ENCODE results near the gene ZSCAN5C. TPM values are rescaled to one million over a fixed set of nuclear protein-coding genes. Genes with fewer than 3 reads are reported as not detected.
"Not testable (repeated sequence)": the region's sequence is repeated elsewhere in the genome, so short reads cannot be mapped to it uniquely, and the experiment has no call there.

The ZSCAN5C gene
- polyA plus RNA-seq, 4 donors, result not detected

DNA sequence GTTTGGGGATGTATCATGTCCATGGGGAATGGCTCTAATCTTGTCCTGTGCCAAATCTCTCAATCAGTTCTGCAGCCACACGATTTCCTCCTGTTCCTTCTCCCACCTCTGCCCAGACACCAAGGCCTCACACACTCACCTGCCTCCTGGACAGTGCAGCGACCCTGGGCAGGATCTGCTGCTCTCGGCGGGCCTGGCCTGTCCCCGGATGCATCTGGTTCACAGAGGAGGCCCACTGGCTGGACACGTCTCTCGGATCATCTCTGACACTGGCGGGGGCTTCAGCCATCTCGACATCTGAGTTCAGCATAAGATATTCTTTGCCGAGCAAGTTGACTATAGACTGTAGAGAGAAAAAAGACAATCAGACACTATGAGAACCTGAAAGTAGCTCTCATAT is 10.4 kb upstream of the ZSCAN5C start:
- DNase-seq (ENCODE audit: low read depth in 4 of 4, low spot score in 2 of 4), result no peak

- no peak for DNase-seq (ENCODE audit: low read depth in 4 of 4, low spot score in 2 of 4)
Observed at GRCh38 chr19:56193981-56194640, 8.0 kb upstream of the ZSCAN5C start.

- not testable (repeated sequence) for DNase-seq (ENCODE audit: low read depth in 4 of 4, low spot score in 2 of 4)
Observed at GRCh38 chr19:56197646-56198045, 4.4 kb upstream of the ZSCAN5C start, which contains the start of gene ZSCAN5B. ZSCAN5B (minus strand) TSS chr19:56197783; CDS start chr19:56193052, 4,731 bp downstream.

DNA sequence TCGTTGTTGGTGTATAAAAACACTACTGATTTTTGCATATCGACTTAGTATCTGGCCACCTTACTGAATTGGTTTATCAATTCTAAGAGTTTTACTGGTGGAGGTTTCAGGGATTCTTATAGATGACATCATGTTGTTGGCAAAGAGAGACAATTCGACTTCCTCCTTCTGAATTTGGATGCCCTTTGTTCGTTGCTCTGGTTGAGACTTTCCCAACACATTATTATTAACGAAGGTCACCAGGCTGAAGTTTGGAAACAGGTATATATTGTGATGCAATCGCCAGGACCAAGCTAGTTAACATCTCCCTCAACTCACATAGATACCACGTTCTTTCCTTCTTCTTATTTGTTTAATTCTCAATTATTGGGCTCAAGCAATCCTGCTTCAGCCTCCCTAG is 2.4 kb upstream of the ZSCAN5C start:
- DNase-seq (ENCODE audit: low read depth in 4 of 4, low spot score in 2 of 4), result no peak

DNA sequence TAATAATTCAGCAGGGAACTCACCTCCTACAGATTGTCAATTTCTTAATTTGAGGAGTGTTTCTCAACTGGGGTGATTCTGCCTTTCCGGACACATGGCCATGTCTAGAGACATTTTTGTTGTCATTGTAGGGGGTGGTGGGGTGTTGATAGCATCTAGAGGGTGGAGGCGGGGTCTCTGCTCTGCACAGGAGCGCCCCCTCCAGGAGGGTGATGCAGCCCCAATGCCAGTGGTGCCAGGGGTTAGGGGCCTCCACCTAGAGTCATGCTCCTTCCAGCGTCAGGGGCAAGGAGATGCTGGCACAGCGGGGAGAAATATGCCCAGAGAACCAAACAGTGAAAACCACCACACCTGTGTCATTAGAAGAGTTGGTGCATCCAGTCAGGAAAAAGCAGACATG is 5.5 kb downstream of the ZSCAN5C start:
- DNase-seq (ENCODE audit: low read depth in 4 of 4, low spot score in 2 of 4), result not testable (repeated sequence)

DNA sequence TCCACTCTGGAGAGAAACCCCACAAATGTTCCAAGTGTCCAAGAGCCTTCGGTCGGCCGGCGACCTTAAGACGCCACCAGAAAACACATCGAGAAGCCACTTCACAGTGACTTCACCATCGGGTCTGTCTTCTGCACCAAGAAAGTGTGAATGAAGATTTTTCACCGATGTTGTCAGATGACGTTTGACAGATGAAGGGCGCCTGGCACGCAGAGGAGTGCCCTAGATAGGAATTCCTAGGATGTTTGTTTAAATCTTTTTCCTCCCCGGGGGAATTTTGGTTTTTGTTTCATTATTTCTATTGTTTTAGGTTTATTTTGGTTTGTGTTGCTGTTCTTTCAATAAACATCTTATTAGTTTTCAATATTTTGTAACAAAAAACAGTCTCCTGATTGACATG is 7.0 kb downstream of the ZSCAN5C start:
- DNase-seq (ENCODE audit: low read depth in 4 of 4, low spot score in 2 of 4), result no peak

DNA sequence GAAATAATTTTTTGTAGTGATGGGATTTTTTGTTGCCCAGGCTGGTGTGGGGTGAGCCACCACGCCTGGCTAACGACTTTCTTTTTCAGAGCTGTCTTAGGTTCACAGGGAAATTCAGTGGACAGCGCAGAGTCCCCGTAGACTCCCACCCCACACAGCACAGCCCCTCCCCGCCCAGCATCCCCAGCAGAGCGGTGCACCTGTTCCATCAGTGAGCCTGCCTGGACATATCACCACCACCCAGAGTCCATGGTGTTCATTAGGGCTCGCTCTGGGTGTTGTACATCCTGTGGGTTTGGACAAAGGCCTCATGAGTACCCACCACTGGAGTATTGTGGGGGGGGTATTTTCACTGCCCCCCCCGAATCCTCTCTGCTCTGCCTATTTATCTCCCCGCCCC is 8.0 kb downstream of the ZSCAN5C start:
- not testable (repeated sequence) for DNase-seq (ENCODE audit: low read depth in 4 of 4, low spot score in 2 of 4)

DNA sequence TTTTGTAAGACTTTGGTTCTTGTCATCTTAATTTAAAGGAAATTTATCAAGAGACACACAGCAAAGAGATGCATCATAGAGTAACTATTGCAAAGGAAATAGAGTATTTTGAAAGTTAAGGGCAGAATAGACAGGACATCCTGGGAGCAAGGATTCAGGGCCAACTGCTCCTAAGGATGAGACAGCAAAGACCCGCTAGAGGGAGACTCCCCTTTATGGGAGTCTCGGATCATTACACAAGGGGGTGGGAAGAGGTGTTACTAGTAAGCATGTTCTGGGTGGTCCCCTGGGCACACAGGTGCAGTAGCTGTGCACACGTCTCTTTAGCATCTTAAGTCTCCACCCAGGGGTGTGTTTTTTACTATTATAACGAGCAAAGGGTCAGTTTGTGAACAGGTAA is 9.6 kb downstream of the ZSCAN5C start:
- DNase-seq (ENCODE audit: low read depth in 4 of 4, low spot score in 2 of 4), result no peak

DNA sequence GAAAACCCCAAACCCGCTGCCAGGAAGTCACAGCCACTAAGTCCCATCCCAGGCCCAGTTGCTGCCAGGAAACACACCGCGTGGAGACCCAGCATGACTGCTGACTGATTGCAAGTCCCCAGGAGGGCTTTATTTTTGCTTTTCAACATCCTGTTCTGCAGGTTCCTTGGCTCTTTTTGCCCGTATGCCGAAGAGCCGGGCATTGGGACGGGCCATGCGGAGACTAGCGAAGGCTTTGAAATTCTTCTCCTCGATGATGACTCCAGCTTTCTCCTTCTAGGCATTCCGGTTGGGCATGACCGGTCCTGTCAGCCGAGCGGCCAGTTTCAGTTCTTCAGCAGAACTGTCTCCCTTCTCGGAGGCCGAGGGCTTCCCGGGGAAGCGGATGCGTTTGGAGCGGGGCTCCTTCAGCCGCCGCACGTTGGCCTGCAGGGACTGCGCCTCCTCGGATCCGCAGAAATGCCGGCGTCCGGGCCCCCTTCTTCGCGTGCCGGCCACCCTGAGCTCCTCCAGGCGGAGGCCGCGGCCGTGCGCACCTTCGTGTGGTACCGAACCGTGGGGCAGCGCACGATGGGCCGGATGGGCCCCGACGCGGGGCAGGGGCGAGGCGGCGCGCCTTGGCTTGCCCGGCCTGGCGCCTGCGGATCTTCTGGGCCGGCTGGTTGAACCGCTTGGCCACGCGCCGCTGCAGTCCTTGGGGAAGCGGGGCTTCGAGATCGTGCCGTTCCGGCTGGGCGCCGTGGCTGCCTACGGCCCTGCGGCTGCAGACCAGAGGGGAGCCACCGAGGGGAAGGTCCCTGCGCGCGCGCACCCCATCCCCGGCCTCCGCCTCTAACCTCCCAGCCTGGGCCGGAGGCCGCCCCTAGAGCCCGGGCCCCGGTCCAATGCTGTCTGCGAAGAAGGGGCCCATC is 15.2 kb downstream of the ZSCAN5C start:
- DNase-seq (ENCODE audit: low read depth in 4 of 4, low spot score in 2 of 4), result peak in 2 of 4 donors; percentile 13 to 14

- DNase-seq (ENCODE audit: low read depth in 4 of 4, low spot score in 2 of 4), result no peak
Observed at GRCh38 chr19:56218961-56219360, 16.9 kb downstream of the ZSCAN5C start.

- not testable (repeated sequence) for DNase-seq (ENCODE audit: low read depth in 4 of 4, low spot score in 2 of 4)
Observed at GRCh38 chr19:56221442-56221841, 19.4 kb downstream of the ZSCAN5C start.

- no peak for DNase-seq (ENCODE audit: low read depth in 4 of 4, low spot score in 2 of 4)
Observed at GRCh38 chr19:56221851-56222250, 19.8 kb downstream of the ZSCAN5C start.

DNA sequence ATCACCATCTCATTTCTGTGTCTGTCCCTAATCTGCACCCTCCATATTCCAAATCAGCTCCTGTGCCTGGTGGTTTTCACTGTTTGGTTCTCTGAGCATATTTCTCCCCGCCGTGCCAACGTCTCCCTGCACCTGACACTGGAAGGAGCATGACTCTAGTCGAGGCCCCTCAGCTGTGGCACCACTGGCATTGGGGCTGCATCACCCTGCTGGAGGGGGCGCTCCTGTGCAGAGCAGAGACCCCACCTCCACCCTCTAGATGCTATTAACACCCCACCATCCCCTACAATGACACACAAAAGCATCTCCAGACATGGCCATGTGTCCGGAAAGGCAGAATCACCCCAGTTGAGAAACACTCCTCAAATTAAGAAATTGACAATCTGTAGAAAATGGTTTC is 20.8 kb downstream of the ZSCAN5C start:
- no peak for DNase-seq (ENCODE audit: low read depth in 4 of 4, low spot score in 2 of 4)

DNA sequence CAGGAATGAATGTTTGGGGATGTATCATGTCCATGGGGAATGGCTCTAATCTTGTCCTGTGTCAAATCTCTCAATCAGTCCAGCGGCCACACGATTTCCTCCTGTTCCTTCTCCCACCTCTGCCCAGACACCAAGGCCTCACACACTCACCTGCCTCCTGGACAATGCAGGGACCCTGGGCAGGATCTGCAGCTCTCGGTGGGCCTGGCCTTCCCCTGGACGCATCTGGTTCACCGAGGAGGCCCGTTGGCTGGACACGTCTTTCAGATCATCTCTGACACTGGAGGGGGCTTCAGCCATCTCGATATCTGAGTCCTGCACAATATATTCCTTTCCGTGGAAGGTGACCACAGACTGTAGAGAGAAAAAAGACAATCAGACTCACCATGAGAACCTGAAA is 21.4 kb downstream of the ZSCAN5C start:
- no peak for DNase-seq (ENCODE audit: low read depth in 4 of 4, low spot score in 2 of 4)

- DNase-seq (ENCODE audit: low read depth in 4 of 4, low spot score in 2 of 4), result no peak
Observed at GRCh38 chr19:56245121-56245740, 43.2 kb downstream of the ZSCAN5C start.

DNA sequence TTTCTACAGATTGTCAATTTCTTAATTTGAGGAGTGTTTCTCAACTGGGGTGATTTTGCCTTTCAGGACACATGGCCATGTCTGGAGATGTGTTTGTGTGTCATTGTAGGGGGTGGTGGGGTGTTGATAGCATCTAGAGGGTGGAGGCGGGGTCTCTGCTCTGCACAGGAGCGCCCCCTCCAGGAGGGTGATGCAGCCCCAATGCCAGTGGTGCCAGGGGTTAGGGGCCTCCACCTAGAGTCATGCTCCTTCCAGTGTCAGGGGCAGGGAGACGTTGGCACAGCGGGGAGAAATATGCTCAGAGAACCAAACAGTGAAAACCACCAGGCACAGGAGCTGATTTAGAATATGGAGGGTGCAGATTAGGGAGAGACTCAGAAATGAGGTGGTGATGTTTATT is 43.7 kb downstream of the ZSCAN5C start:
- DNase-seq (ENCODE audit: low read depth in 4 of 4, low spot score in 2 of 4), result not testable (repeated sequence)

DNA sequence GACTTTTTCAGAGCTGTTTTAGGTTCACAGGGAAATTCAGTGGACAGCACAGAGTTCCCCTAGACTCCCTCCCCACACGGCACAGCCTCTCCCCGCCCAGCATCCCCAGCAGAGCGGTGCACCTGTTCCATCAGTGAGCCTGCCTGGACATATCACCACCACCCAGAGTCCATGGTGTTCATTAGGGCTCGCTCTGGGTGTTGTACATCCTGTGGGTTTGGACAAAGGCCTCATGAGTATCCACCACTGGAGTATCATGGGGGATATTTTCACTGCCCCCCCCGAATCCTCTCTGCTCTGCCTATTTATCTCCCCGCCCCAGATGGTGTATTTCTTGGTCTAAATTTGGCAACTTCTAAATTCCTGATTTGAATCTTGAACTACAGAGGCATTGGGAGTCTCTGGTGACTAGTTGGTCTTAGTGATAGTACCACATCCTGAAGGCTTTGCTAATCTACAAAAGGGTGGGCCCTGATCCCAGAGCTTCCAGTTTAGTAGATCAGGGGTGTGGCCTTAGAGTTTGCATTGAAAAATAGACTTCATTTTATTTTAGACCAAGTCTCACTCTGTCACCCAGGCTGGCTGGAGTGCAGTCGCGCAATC is 46.8 kb downstream of the ZSCAN5C start:
- not testable (repeated sequence) for DNase-seq (ENCODE audit: low read depth in 4 of 4, low spot score in 2 of 4)

DNA sequence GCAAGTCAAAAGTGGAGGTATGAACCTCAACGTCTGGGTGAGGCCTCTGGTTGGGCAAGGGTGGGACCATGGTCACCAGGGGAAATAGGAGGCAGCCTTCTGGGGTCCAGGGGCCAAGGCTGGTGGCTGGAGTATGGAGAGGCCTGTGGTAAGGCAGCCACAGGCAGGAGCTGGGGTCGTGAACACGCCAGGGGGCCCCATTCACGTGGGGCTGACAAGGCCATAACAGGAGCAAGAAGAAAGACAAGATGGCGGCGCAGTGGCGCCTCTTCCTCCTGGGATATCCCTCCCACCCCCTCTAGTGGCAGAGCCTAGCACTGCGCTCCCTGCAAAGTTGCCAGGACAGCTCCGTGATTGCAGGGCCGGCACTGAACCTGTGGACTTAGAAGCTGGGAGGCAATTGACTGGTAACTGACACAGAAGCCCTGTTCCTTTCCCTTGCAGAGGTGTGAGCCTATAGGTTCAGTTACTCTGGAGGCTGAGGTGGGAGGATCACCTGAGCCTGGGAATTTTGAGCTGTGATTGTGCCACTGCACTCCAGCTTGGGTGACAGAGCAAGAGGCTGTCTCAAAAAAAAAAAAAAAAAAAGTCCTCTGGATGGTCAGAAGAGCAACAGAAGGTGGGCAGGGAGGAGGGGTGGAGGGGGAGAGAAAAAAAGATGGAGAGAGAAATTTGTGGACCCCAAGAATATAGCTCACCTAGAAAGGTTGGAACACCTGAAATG is 50.8 kb downstream of the ZSCAN5C start:
- peak in 2 of 4 donors; percentile 46 to 49 for DNase-seq (ENCODE audit: low read depth in 4 of 4, low spot score in 2 of 4)

DNA sequence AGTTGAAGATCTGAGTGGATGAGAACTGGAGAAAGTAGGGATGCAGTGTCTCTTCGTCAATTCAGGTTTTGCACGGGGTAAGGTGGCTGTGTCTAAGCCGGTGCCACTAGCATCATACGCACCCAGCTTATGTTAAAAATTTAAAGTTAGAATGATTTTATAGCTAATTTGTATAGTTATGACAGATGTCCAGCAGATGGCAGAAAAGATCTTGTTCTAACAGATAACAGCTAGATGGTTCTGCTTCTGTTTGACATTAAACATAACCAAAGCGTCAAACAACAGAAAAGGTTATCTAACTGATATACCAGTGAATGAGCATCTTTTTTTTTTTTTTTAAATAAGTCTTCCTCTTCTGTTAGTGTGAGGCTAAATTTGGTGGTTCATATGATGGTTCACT is 51.7 kb downstream of the ZSCAN5C start:
- DNase-seq (ENCODE audit: low read depth in 4 of 4, low spot score in 2 of 4), result peak in 1 of 4 donors; percentile 21

GRCh38 chr19:56258272-56258671 is 56.2 kb downstream of the ZSCAN5C start:
- DNase-seq (ENCODE audit: low read depth in 4 of 4, low spot score in 2 of 4), result no peak
